ENCODE data around the gene PNP. TPM values are rescaled to one million over a fixed set of nuclear protein-coding genes. Genes with fewer than 3 reads are reported as not detected.

PNP gene
- total RNA-seq, 1 donor from 2014 or later, result 109 TPM

DNA sequence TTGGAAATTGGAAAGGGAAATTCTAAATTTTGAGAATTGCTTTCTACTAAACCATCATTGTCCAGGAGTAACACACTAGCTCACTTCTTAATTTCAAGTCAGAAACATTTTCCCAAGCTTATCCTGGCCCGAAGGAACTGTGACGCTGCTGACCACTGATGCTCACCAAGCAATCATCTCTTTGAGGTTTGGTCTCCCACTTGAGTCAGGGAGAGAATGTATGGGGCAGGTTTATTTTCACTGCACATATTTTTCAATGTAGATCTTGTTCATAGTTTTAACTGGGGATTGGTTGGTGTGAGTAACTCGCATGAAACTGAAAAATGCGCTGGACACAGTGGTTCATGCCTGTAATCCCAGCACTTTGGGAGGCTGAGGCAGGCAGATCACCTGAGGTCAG is 23.3 kb downstream of the PNP start:
- TF ChIP-seq, protein P1, sequence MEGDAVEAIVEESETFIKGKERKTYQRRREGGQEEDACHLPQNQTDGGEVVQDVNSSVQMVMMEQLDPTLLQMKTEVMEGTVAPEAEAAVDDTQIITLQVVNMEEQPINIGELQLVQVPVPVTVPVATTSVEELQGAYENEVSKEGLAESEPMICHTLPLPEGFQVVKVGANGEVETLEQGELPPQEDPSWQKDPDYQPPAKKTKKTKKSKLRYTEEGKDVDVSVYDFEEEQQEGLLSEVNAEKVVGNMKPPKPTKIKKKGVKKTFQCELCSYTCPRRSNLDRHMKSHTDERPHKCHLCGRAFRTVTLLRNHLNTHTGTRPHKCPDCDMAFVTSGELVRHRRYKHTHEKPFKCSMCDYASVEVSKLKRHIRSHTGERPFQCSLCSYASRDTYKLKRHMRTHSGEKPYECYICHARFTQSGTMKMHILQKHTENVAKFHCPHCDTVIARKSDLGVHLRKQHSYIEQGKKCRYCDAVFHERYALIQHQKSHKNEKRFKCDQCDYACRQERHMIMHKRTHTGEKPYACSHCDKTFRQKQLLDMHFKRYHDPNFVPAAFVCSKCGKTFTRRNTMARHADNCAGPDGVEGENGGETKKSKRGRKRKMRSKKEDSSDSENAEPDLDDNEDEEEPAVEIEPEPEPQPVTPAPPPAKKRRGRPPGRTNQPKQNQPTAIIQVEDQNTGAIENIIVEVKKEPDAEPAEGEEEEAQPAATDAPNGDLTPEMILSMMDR (IDR thresholded peaks at IDR 0.05; ENCODE audit: insufficient read depth, low read length, severe bottlenecking), result no peak
- DNase-seq (ENCODE audit: low read depth), result no peak
- no peak for FAIRE-seq
- Histone ChIP-seq H3K27me3 (ENCODE audit: control insufficient read depth, insufficient read depth, low read length) (no peaks in the 10 kb centered on the region), H3K36me3 (ENCODE audit: control insufficient read depth, insufficient read depth, low read length) (no peaks in the 10 kb centered on the region), H3K4me3 (ENCODE audit: low read depth, low read length) (no peak overlapping the region)

DNA sequence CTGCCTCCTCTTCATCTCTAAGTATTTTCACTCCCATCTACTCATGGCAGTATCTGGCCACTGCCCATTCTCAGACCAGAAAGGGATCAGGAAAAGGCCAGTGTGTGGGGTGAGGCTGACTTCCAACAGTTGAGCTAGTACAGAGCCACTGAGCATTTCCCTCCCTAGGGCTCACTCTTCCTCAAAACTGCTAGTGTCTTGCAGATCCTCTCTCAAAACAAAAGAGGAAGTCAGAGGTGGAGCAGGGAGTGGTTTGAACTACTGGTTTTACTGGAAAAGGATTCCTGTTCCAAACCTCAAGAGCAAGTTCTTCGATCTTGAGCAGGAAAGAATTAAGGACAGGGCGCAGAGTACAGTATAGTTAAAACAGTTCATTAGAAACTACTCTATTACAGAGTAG is 24.4 kb downstream of the PNP start:
- FAIRE-seq, result no peak
- TF ChIP-seq, protein P1 (IDR thresholded peaks at IDR 0.05; ENCODE audit: insufficient read depth, low read length, severe bottlenecking), result no peak
- DNase-seq (ENCODE audit: low read depth), result peak; percentile 46
- no peak overlapping the region for H3K4me3 ChIP-seq (ENCODE audit: low read depth, low read length)
- H3K36me3 ChIP-seq (ENCODE audit: control insufficient read depth, insufficient read depth, low read length), result no peaks in the 10 kb centered on the region
- no peaks in the 10 kb centered on the region for H3K27me3 ChIP-seq (ENCODE audit: control insufficient read depth, insufficient read depth, low read length)

GRCh38 chr14:20494935-20495766 is 25.9 kb downstream of the PNP start:
- Histone ChIP-seq H3K27me3 (ENCODE audit: control insufficient read depth, insufficient read depth, low read length) (no peaks in the 10 kb centered on the region), H3K4me3 (ENCODE audit: low read depth, low read length) (no peak overlapping the region), H3K36me3 (ENCODE audit: control insufficient read depth, insufficient read depth, low read length) (no peaks in the 10 kb centered on the region)
- FAIRE-seq, result no peak
- peak; percentile 90 for DNase-seq (ENCODE audit: low read depth)
- TF ChIP-seq, protein P1 (IDR thresholded peaks at IDR 0.05; ENCODE audit: insufficient read depth, low read length, severe bottlenecking), result no peak

DNA sequence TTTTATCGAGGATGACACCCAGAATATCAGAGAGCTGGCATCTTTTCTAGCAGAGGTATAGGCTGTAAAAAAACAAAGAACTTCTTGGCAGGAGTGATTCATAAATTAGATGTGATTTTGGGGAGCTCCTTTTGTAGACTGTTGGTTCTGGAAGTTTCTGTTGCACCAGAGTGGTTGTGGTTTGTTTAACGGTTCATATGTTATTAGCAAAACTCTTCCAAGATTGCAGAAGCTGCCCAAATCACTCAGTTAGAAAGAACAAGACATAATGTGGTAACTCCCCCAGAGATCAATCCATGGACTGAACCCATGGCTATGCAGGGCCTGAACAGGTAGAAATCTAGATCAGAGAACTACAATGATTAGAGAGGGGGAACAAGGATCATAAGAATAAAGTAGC is 29.4 kb downstream of the PNP start:
- no peaks in the 10 kb centered on the region for H3K27me3 ChIP-seq (ENCODE audit: control insufficient read depth, insufficient read depth, low read length)
- no peaks in the 10 kb centered on the region for H3K36me3 ChIP-seq (ENCODE audit: control insufficient read depth, insufficient read depth, low read length)
- H3K4me3 ChIP-seq (ENCODE audit: low read depth, low read length), result no peak overlapping the region
- DNase-seq (ENCODE audit: low read depth) (no peak), FAIRE-seq (no peak)
- TF ChIP-seq, protein P1 (IDR thresholded peaks at IDR 0.05; ENCODE audit: insufficient read depth, low read length, severe bottlenecking), result no peak

GRCh38 chr14:20499108-20499507 is 29.9 kb downstream of the PNP start:
- Histone ChIP-seq H3K4me3 (ENCODE audit: low read depth, low read length) (no peak overlapping the region), H3K36me3 (ENCODE audit: control insufficient read depth, insufficient read depth, low read length) (no peaks in the 10 kb centered on the region), H3K27me3 (ENCODE audit: control insufficient read depth, insufficient read depth, low read length) (no peaks in the 10 kb centered on the region)
- DNase-seq (ENCODE audit: low read depth), result no peak
- no peak for FAIRE-seq
- TF ChIP-seq, protein P1 (IDR thresholded peaks at IDR 0.05; ENCODE audit: insufficient read depth, low read length, severe bottlenecking), result no peak

GRCh38 chr14:20499881-20500280 is 30.7 kb downstream of the PNP start:
- DNase-seq (ENCODE audit: low read depth), result no peak
- FAIRE-seq, result no peak
- TF ChIP-seq, protein P1 (IDR thresholded peaks at IDR 0.05; ENCODE audit: insufficient read depth, low read length, severe bottlenecking), result no peak
- no peak overlapping the region for H3K4me3 ChIP-seq (ENCODE audit: low read depth, low read length)
- no peaks in the 10 kb centered on the region for H3K27me3 ChIP-seq (ENCODE audit: control insufficient read depth, insufficient read depth, low read length)
- no peaks in the 10 kb centered on the region for H3K36me3 ChIP-seq (ENCODE audit: control insufficient read depth, insufficient read depth, low read length)
